ENCODE results near the gene ZNF683. TPM values are rescaled to one million over a fixed set of nuclear protein-coding genes. Genes with fewer than 3 reads are reported as not detected.

ZNF683 gene
- total and polyA plus RNA-seq, 2 of the 4 experiments (the other 2 are of a cell fraction) = not detected

DNA sequence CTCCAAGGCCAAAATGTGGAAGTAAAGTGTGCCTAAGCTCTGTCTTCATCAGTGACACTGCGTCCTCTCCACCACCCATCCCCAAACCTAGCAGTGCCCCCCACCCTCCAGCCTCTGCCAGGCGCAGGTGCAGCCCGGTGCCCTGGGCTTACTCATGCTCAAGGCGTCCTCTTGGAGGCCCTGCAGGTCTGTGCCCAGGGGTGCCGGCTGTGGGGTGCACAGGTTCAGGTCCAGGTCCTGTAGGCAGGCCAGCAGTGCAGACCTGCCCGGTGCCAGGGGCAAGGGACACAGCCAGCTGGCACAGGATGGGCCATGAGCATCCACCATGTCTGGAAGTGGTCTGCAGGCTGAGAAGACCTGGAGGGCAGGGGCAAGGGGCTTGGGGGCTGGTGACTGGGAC, 5.1 kb downstream of the ZNF683 start:
- Histone ChIP-seq H2AK9ac (replicated peaks; ENCODE audit: low read depth, low read length, poor library complexity) (no peak overlapping the region), H3K4me2 (ENCODE audit: low read depth, low read length) (no peak overlapping the region), H3K4me1 (ENCODE audit: control insufficient read depth, insufficient read depth, low read length) (no peaks in the 10 kb centered on the region), H2AK5ac (ENCODE audit: low read depth, low read length) (no peak overlapping the region), H2AFZ (replicated peaks; ENCODE audit: low read length, poor library complexity) (no peak overlapping the region), H3K27ac (ENCODE audit: insufficient read depth, low read length) (no peak overlapping the region), H3K4me3 (ENCODE audit: insufficient read depth, low read depth, low read length) (no peak overlapping the region), H3K18ac (ENCODE audit: low read depth, low read length) (no peak overlapping the region), H4K5ac (ENCODE audit: low read depth, low read length) (no peak overlapping the region), H2BK15ac (ENCODE audit: low read depth, low read length) (no peak overlapping the region), H3K79me1 (ENCODE audit: low read depth in 1 of 2, low read length in 2 of 2) (no peaks in the 10 kb centered on the region), H3K9me3 (ENCODE audit: control insufficient read depth, insufficient read depth, low read length) (peaks cover 5% of the 10 kb centered on the region), H3K36me3 (ENCODE audit: control insufficient read depth, insufficient read depth, low read length) (no peaks in the 10 kb centered on the region), H3K27me3 (ENCODE audit: control insufficient read depth, insufficient read depth, low read length) (peaks cover 37% of the 10 kb centered on the region), H4K20me1 (ENCODE audit: insufficient read depth, low read length) (no peaks in the 10 kb centered on the region), H4K8ac (ENCODE audit: low read depth in 2 of 2, low read length in 2 of 2) (no peak overlapping the region), H3K23ac (ENCODE audit: low read depth, low read length) (no peak overlapping the region), H4K91ac (ENCODE audit: insufficient read depth, low read depth, low read length) (no peak overlapping the region), H2BK5ac (ENCODE audit: low read depth, low read length, poor library complexity, severe bottlenecking) (no peak overlapping the region), H2BK120ac (ENCODE audit: low read depth, low read length) (no peak overlapping the region), H3K9ac (ENCODE audit: low read depth, low read length) (no peak overlapping the region), H3K9me1 (ENCODE audit: insufficient read depth, low read length) (no peaks in the 10 kb centered on the region), H2BK20ac (ENCODE audit: low read depth, low read length) (no peak overlapping the region), H3K56ac (ENCODE audit: extremely low read depth, insufficient read depth, low read length) (no peak overlapping the region), H3K14ac (replicated peaks; ENCODE audit: low read depth, low read length) (no peak overlapping the region), H3K4ac (ENCODE audit: low read depth, low read length) (no peak overlapping the region)
- BruUV-seq (replicated peaks) = no TSS peak
- no peak for DNase-seq
- no CpG with 5 or more reads among the region's 6 CpGs for WGBS, 2 experiments (ENCODE audit: extremely low coverage in 2 of 2, insufficient read length in 1 of 2)
- dilution Hi-C loops (cut with HindIII; ENCODE audit: low sequenced_read_pairs, unreplicated experiment) (no loop called here), intact Hi-C loops (cut with micrococcal nuclease) (no loop called here), in situ Hi-C loops (cut with MboI; ENCODE audit: low sequenced_read_pairs) (no loop called here)
- CTCF ChIA-PET = interaction anchor here (1.0 kb wide), 1 partner anchor 11 kb away, joined by 3 read pairs; no protein-coding TSS in a partner anchor
- no peak for ATAC-seq (ENCODE audit: low read depth)
- POLR2A ChIA-PET (ENCODE audit: unreplicated experiment) = no interaction called here
- TF ChIP-seq RAD21 (IDR thresholded peaks at IDR 0.05; ENCODE audit: low read length) (no peak), BHLHE40 (IDR thresholded peaks at IDR 0.05; ENCODE audit: low read depth, low read length) (no peak), FOS (IDR thresholded peaks at IDR 0.05; ENCODE audit: low read depth, low read length) (no peak), MAFK (IDR thresholded peaks at IDR 0.05; ENCODE audit: low read depth, low read length) (no peak), CEBPB (IDR thresholded peaks at IDR 0.05; ENCODE audit: low read depth, low read length) (no peak), CHD1 (IDR thresholded peaks at IDR 0.05; ENCODE audit: low read depth, low read length) (no peak), NFE2L2 (IDR thresholded peaks at IDR 0.05; ENCODE audit: low read depth, low read length) (no peak), MAZ (IDR thresholded peaks at IDR 0.05; ENCODE audit: borderline replicate concordance, low read depth, low read length) (no peak)
- TF ChIP-seq, protein P1, sequence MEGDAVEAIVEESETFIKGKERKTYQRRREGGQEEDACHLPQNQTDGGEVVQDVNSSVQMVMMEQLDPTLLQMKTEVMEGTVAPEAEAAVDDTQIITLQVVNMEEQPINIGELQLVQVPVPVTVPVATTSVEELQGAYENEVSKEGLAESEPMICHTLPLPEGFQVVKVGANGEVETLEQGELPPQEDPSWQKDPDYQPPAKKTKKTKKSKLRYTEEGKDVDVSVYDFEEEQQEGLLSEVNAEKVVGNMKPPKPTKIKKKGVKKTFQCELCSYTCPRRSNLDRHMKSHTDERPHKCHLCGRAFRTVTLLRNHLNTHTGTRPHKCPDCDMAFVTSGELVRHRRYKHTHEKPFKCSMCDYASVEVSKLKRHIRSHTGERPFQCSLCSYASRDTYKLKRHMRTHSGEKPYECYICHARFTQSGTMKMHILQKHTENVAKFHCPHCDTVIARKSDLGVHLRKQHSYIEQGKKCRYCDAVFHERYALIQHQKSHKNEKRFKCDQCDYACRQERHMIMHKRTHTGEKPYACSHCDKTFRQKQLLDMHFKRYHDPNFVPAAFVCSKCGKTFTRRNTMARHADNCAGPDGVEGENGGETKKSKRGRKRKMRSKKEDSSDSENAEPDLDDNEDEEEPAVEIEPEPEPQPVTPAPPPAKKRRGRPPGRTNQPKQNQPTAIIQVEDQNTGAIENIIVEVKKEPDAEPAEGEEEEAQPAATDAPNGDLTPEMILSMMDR (conservative IDR thresholded peaks at IDR 0.05; ENCODE audit: low read depth, low read length) = no peak
- TF ChIP-seq, protein P2, sequence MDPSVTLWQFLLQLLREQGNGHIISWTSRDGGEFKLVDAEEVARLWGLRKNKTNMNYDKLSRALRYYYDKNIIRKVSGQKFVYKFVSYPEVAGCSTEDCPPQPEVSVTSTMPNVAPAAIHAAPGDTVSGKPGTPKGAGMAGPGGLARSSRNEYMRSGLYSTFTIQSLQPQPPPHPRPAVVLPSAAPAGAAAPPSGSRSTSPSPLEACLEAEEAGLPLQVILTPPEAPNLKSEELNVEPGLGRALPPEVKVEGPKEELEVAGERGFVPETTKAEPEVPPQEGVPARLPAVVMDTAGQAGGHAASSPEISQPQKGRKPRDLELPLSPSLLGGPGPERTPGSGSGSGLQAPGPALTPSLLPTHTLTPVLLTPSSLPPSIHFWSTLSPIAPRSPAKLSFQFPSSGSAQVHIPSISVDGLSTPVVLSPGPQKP (IDR thresholded peaks at IDR 0.05; ENCODE audit: borderline replicate concordance, low read depth, low read length) = no peak
- TF ChIP-seq, protein P3, sequence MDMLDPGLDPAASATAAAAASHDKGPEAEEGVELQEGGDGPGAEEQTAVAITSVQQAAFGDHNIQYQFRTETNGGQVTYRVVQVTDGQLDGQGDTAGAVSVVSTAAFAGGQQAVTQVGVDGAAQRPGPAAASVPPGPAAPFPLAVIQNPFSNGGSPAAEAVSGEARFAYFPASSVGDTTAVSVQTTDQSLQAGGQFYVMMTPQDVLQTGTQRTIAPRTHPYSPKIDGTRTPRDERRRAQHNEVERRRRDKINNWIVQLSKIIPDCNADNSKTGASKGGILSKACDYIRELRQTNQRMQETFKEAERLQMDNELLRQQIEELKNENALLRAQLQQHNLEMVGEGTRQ (IDR thresholded peaks at IDR 0.05; ENCODE audit: low read depth, low read length) = no peak
